ENCODE results near the gene CCDC172. TPM values are rescaled to one million over a fixed set of nuclear protein-coding genes. Genes with fewer than 3 reads are reported as not detected.
A peak's percentile ranks its signal among the peaks of the same experiment; 100 is the strongest.

CCDC172 gene
- polyA plus RNA-seq, 5 donors: not detected

GRCh38 chr10:116429288-116429977, 105.2 kb downstream of the CCDC172 start:
- peak in 1 of 2 donors; percentile 8 for DNase-seq

Other genes with a start within 250 kb of the CCDC172 start
- 1 to 10 TPM; 2.2 to 5.3 (median 3.5) TPM for gene GFRA1, start 51.2 kb upstream of the CCDC172 start, polyA plus RNA-seq (ENCODE audit: insufficient read depth in 1 of 5, insufficient read length in 5 of 5, low replicate concordance in 1 of 5)
- gene PNLIPRP3, start 103.4 kb downstream of the CCDC172 start, polyA plus RNA-seq (ENCODE audit: insufficient read depth in 1 of 5, insufficient read length in 5 of 5, low replicate concordance in 1 of 5): not detected
- not detected for gene PNLIP, start 221.5 kb downstream of the CCDC172 start, polyA plus RNA-seq (ENCODE audit: insufficient read depth in 1 of 5, insufficient read length in 5 of 5, low replicate concordance in 1 of 5)